G401 (cell line): ENCODE data around the gene USH2A. TPM values are rescaled to one million over a fixed set of nuclear protein-coding genes. Genes with fewer than 3 reads are reported as not detected.
"Not testable (repeated sequence)": the region's sequence is repeated elsewhere in the genome, so short reads cannot be mapped to it uniquely, and the experiment has no call there.

Experiments used
- DNase-seq: peaks from one replicate; pipeline ENCODE4 v3.0.0-alpha.2; 2015; ENCODE audit warnings: low spot score
- in situ Hi-C: cut with HindIII; loops from 2 replicates; pipeline ENCODE4 v1.10.0; 2016; ENCODE audit warnings: low sequenced_read_pairs, mixed read lengths
- total RNA-seq: library from RNA; depleted of rRNA; stranded (reverse); fragments of >200 nt; shearing (Covaris generic); gene quantifications from 2 replicates; pipeline ENCODE4 v1.2.3, GENCODE V29; 2014

USH2A gene
- total RNA-seq, 1 experiment from 2014 or later = not detected

DNA sequence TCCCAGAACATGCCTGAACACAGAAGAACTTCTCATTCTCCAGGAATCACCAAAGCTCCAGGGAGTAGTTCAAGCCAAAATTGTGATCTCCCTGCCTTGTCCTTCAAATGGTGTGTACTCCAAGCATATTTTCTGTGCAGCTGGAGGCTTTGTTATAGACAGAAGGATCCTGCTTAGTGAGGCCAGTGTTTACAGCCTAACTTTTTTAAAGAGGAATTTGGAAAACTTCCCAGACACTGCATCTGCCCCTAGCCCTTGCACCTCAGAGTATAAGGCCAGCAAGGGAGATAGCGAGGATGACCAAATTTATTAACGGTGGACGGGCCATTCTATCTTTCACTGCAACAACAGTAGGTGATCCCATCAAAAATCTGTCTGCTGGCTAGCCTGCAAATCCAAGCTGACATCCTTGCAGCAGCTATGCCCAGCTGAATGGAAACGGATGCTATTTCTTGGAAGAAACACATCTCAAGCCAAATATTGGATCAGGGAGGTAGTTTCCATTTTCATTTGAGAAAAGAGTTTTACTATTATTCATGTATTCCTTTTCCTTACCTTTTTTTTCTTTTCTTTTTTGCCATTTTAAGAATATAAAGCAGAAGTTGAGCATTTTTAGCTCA, 249.8 kb downstream of the USH2A start:
- in situ Hi-C loops = no loop called here
- no peak for DNase-seq

DNA sequence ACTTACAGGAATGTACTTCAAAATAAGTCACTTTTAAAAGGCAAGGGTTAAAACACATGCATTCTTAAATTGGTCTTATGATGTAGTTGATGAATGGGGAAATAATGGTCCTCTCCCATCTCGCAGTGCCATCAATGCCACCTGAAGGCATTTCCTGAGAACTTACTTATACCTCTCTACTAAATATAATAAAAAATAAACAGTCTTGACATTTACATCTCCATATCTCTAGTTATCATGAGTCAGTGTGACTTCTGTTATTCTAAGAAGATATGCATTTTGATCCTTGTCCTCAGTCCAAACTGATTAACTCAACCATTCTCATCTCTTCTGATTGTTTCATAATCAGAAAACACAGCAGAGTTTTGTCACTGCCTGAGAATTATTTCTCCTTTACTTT, 253.9 kb downstream of the USH2A start:
- DNase-seq = no peak
- in situ Hi-C loops = no loop called here

DNA sequence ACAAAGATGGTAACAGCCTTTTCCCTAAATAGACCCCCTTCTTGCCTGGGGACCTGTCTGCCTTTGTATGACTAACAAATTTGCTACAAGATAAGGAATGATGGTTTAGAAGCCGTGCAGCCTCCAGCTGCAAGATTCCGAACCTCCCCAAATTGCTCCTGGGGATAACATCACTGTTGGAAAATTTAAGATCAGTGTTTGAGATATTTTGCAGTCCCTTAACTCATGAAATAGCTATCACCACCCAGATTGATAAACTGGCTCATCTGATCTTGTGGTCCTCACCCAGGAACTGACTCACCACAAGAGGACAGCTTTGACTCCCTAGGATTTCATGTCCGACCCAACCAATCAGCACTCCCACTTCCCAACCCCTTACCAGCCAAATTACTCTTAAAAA, 254.7 kb downstream of the USH2A start:
- no peak for DNase-seq
- in situ Hi-C loops = no loop called here

DNA sequence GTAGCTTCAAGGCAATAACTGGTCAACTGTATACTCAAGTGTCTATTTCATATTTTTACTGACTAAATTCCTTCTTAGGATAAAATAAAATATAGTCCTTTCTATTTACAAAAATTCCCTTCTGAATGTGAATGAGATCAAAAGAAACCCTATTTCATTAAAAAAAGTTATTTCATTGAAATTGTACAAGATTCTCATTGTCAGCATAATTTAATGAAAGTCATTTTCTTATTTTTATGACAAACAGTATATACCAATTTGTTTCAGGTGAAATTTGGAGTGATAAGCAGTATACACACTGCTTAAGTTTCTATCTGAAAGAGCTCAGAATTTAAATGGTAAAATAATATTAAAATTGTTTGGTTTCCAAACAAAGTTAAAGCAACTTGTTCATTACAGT, 269.2 kb downstream of the USH2A start:
- no peak for DNase-seq
- in situ Hi-C loops = no loop called here

GRCh38 chr1:216153130-216153529, 270.1 kb downstream of the USH2A start:
- in situ Hi-C loops = no loop called here

DNA sequence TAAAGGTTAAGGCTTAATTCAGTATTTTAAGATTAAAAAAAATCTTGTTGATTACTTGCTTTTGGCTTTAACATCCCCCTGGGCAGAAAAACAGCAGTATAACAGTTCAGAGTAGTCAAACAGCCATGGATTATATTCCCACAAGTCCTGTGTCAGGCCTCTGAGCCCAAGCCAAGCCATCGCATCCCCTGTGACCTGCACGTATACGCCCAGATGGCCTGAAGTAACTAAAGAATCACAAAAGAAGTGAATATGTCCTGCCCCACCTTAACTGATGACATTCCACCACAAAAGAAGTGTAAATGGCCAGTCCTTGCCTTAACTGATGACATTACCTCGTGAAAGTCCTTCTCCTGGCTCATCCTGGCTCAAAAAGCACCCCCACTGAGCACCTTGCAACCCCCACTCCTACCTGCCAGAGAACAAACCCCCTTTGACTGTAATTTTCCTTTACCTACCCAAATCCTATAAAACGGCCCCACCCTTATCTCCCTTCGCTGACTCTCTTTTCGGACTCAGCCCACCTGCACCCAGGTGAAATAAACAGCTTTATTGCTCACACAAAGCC, 277.7 kb downstream of the USH2A start:
- in situ Hi-C loops = not testable (repeated sequence)

More at GRCh38 chr1:216153130-216153529, 270.1 kb downstream of the USH2A start:
- no peak for DNase-seq

GRCh38 chr1:216144661-216145450, 278.4 kb downstream of the USH2A start:
- in situ Hi-C loops = no loop called here
- no peak for DNase-seq

More for the DNA sequence above, 277.7 kb downstream of the USH2A start:
- not testable (repeated sequence) for DNase-seq

- in situ Hi-C loops = no loop called here
- DNase-seq = no peak
These were observed 280.3 kb downstream of the USH2A start for GRCh38 chr1:216142921-216143320.

- in situ Hi-C loops = no loop called here
- DNase-seq = no peak
These were observed 282.3 kb downstream of the USH2A start for GRCh38 chr1:216140730-216141524.

DNA sequence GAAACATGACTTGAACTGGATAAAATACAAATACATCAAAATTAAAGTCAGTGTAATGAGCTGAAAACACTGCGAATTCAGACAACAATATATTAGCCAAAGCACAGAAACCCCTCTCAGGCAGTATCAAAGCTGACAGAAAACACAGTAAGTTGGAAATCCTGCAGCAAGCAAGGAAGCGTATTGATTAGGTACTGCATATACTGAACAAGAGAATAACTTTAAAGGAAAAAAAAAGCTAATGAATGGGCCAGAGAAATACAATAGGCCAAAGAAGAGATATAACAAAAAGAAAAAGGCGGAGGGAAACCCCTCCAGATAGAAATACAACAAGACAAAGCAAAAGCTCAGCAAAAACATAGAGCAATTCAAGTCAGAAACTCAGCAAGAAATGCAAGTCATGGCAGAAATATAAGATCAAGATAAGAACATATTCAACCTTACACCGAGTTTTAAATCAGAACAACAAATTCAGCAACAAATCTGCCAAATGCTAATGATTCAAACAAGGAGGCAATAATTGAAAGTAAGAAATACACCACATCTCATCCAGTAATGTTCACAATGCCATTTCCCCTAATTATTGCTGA, 299.0 kb downstream of the USH2A start:
- DNase-seq = no peak
- in situ Hi-C loops = no loop called here

GRCh38 chr1:216123446-216124191, 299.6 kb downstream of the USH2A start:
- in situ Hi-C loops = no loop called here
- DNase-seq = no peak

- DNase-seq = peak; percentile 12
- in situ Hi-C loops = no loop called here
These were observed 303.6 kb downstream of the USH2A start for GRCh38 chr1:216119600-216119999.

- in situ Hi-C loops = no loop called here
- no peak for DNase-seq
These were observed 309.1 kb downstream of the USH2A start for GRCh38 chr1:216114180-216114579.

DNA sequence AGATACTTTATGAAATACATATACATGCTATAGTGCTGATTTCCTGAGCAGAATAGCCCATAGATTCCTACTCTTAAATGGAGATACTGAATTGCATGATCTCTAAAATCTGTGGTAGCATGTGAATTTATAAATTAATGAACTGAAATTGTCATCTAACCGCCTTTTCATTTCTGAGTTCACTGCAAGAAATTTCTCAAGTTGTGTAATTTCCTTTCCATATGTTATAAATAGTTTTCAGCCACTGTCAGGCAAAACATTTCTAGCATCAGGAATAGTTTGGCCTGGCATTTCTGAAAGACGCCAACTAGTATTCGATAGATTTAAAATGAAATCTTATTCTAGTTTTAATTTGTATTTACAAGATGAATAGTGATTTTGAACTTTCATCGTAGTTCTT, 310.1 kb downstream of the USH2A start:
- no peak for DNase-seq
- in situ Hi-C loops = no loop called here

GRCh38 chr1:216111842-216112241, 311.4 kb downstream of the USH2A start:
- in situ Hi-C loops = no loop called here
- DNase-seq = no peak

DNA sequence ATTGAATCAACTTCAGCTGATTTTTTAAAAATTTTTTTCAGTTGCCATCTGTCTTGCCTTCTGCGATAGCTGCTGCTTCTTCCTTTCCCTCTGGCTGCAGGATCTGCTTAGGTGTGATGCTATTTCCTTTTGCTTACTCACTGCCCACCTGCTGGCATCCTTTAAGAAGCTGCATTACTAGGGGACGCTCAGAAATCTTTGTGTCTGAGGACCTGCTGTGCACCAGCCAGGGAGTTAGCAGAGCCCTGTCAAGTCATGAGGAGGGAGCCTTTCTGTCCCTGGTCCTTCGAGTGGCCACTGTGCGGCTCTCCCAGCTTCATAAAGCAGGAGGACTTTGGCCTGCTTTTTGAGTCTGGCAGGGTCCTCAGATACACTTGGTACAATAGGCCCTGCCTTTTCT, 327.8 kb downstream of the USH2A start:
- no peak for DNase-seq
- in situ Hi-C loops = no loop called here

GRCh38 chr1:216090556-216090955, 332.7 kb downstream of the USH2A start:
- in situ Hi-C loops = no loop called here
- DNase-seq = no peak

DNA sequence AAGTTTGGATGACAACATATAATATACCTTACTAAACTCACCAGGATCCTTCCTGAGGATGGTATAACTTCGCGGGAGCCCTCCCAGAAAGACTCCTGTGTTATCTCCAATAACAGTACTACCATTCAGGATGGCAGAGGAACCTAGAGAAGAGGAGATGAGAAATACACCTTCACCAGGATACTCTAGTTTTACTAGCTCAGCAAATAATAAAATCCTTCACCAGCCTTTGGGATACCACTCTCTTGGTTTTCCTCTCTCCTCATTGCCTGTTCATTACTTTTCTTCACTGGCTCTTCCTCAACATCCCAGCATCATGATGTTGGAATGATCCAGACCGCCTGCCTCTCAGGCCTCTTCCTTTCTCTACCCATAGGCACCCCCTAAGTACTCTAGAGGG, 336.6 kb downstream of the USH2A start:
- DNase-seq = no peak
- in situ Hi-C loops = no loop called here

GRCh38 chr1:216081445-216081844, 341.8 kb downstream of the USH2A start:
- in situ Hi-C loops = no loop called here
- no peak for DNase-seq
